RPMI7951 (cell line): ENCODE data around the gene STAG1. TPM values are rescaled to one million over a fixed set of nuclear protein-coding genes. Genes with fewer than 3 reads are reported as not detected.
"Not testable (repeated sequence)": the region's sequence is repeated elsewhere in the genome, so short reads cannot be mapped to it uniquely, and the experiment has no call there.

Experiments used
- DNase-seq: peaks from one replicate; pipeline ENCODE4 v3.0.0-alpha.2; 2012; ENCODE audit warnings: low read depth
- total RNA-seq: library from RNA; depleted of rRNA; stranded (reverse); fragments of >200 nt; shearing (Covaris generic); gene quantifications from 2 replicates; pipeline ENCODE4 v1.2.3, GENCODE V29; 2014

STAG1 gene
- total RNA-seq, 1 experiment from 2014 or later = 42.5 TPM

- DNase-seq = no peak
Observed at GRCh38 chr3:136645915-136646314, 106.3 kb downstream of the STAG1 start.

- DNase-seq = no peak
Observed at GRCh38 chr3:136644212-136644611, 108.0 kb downstream of the STAG1 start.

- not testable (repeated sequence) for DNase-seq
Observed at GRCh38 chr3:136643380-136643779, 108.8 kb downstream of the STAG1 start.

GRCh38 chr3:136642711-136643110 lies 109.5 kb downstream of the STAG1 start:
- peak; percentile 55 for DNase-seq

DNA sequence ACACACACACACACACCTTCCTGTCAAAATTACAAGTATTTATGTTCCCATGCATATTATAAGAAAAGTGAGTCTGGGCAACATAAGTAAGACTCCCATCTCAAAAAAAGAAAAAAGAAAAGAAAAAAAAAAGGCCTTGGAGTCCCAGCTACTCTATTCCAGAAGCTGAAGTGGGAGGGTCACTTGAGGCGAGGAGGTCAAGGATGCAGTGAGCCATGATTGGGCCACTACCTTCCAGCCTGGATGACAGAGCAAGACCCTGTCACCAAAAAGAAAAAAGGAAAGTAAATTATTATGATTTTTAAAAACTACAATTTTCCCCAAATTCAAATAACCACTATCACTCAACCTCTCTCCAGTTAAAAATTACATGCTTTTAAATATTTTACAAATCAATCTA lies 113.1 kb downstream of the STAG1 start:
- DNase-seq = no peak

DNA sequence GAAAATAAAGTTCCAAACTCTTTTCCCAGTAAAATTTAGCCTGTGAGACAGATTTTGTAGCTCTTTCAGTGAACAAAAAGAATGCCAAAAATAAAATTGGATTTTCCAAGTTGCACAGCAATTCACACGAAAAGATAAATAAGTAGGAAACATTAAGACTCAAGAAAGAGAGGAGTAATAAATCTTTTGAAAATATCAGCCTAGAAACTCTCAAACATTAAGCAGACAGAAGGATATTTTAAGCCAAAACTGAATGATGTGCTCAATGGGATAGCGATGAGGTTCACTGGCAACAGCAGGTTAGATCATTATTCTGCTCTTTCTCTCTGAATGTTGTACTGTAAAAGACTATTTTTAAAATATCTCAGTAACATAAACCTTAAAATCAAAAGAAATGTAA lies 115.0 kb downstream of the STAG1 start:
- DNase-seq = no peak

GRCh38 chr3:136634821-136635220 lies 117.4 kb downstream of the STAG1 start:
- no peak for DNase-seq

GRCh38 chr3:136632625-136633081 lies 119.5 kb downstream of the STAG1 start:
- peak; percentile 34 for DNase-seq

DNA sequence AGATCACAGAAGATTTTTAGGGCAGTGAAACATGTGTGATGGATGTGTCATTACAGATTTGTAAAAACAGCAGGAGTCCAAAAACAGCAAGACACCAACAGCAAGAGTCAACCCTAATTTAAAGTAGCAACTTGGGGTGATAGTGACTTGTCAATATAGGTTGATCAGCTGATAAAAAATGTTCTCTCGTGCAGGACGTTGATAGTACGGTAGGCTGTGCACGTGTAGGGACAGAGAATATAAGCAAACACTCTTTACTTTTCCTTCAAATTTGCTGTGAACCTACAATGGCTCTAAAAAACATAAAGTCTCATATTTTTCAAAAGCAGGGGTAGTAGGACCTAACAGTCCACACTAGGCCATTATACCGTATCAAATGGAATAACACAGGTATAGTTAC lies 120.8 kb downstream of the STAG1 start:
- DNase-seq = no peak

DNA sequence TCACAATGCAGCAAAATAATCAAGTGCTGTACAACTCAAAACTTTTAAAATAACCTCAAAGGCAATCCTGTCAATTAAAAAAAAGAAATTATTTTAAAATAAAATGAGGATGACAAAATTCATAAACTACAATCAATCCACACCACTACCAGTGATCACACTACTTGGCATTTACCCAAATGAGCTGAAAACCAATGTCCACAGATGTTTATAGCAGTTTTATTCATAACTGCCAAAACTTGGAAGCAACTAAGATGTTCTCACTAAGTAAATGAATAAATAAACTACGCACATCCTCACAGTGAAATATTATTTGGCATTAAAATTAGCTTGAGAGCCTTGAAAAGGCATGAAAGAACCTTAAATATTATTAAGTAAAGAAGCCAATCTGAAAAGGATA lies 121.3 kb downstream of the STAG1 start:
- DNase-seq = no peak

DNA sequence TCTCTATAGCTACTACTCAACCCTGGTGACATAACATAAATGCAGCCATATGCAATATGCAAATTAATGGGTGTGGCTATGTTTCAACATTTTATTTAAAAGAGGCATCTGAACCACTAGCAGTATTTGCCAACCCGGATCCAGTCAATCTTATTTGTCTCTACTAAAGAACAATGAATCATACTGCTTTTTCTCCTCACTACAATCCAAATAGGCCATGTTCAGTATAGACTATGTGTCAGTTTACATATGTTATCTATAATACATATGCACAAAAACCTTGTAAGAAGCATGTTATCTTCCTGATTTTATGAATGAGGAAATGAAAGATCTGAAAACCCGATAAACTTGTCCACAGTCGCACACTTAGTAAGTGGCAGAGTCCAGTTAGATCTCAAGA lies 125.7 kb downstream of the STAG1 start:
- no peak for DNase-seq

DNA sequence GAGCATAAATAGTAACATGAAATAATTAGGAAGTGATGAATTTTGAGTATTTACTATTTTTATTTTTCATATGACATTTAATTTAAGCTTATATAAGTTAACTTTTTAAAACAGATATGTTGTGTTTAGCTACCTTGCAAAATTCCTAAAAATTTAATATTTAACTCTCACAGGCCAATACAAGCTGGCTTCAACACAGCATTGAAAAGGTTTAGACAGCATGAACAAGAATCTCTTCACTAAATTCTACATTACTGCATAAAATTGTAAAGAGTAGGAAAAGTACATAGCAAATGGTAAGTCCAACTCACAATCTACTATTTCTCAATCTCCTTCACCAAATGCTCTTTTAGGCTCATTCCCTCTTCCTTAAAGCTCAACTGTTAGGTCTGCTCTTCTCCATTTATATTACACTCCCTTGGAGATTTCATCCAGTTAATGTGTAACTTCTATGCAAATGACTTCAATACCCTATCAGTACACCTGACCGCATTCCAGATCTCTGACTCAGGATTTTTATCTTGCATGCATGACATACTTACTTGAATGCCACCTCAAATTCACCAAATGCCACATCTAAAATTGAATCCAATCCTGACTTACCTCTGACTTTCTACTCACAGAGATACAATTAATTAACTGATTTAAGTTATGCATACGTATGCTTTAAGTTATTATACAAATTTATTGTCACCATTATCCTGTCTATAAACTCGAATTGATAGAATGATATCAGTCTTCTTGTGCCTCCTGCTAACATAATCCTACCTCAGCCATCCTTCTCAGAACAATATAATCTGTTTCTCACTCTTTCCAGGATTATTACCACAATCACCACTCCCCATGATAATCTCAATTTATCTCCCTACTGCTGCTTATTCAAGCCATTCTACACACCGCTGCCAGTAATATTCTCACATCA lies 127.0 kb downstream of the STAG1 start:
- DNase-seq = peak; percentile 24

- no peak for DNase-seq
Observed at GRCh38 chr3:136624371-136624770, 127.8 kb downstream of the STAG1 start.

DNA sequence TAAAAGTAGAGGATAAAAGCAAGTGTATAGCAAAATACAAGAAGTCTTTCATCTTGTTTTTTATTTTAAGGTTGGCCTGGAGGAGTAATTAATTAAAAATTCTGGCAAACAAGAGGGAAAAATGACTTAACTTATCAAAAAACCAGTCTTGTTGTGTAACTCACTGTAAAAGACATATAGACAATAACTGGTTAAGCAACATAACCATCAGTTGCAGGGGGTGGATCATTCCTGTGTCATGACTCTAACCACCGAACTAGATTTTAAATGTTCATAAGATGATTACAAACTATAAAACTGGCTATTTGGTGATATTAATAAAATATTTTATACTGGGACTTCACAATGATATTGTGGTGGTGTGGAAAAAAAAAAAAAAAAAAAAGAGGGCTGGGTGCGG lies 130.6 kb downstream of the STAG1 start:
- no peak for DNase-seq

DNA sequence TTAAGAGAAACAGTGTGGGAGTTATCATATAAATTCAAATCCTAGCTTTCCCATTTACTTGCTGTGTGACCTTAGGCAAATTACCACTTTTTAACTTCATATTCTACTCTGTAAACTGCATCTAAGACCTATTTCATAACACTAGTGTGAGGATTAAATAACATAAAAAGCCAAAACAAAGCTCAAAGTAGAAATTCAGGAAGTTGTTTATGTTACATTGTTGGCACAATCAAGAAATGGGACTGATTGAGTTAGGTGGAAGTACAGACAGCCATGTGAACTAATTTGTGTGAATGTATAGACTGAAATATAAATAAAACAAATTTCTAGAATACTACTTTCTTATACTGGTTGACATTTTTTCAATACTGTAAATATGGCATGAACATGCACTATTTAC lies 131.7 kb downstream of the STAG1 start:
- no peak for DNase-seq

GRCh38 chr3:136617969-136618525 lies 134.1 kb downstream of the STAG1 start:
- DNase-seq = not testable (repeated sequence)

- DNase-seq = peak; percentile 11
Observed at GRCh38 chr3:136617198-136617597, 135.0 kb downstream of the STAG1 start.

GRCh38 chr3:136612512-136612911 lies 139.7 kb downstream of the STAG1 start:
- no peak for DNase-seq

- no peak for DNase-seq
Observed at GRCh38 chr3:136606990-136607389, 145.2 kb downstream of the STAG1 start.

DNA sequence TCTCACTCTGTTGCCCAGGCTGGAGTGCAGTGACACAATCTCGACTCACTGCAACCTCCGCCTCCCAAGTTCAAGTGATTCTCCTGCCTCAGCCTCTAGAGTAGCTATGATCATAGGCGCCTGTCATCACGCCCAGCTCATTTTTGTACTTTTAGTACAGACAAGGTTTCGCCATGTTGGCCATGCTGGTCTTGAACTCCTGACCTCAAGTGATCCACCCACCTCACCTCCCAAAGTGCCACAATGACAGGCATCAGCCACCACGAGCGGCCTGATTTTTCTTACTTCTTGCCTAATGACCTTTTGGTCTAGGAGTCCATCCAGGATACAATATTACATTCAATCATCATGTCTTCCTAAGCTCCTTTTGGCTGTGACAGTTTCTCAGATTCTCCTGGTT lies 146.0 kb downstream of the STAG1 start:
- DNase-seq = not testable (repeated sequence)

- DNase-seq = peak; percentile 14
Observed at GRCh38 chr3:136604961-136605360, 147.2 kb downstream of the STAG1 start.

DNA sequence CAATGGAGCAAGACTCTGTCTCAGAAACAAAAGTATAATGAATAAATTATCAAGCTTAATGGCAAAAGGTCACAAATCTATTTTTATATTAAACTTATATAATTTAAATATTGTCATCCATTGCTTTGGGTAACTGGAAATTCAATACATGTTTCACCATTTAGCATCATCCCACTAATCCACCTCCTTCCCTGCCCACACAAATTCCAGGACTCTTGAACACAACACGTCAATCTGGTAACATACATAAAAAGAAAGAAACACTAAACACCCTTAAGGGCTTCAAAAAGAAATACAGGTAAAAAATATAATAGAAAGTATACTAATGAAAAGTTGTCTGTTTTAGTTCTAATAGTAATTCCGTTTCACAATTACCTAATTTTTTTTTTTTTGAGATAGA lies 149.4 kb downstream of the STAG1 start:
- DNase-seq = no peak
